ENCODE data around the gene CACNG4.

- TF ChIP-seq POLR2A (IDR thresholded peaks at IDR 0.05; ENCODE audit: low read length): no peak
- TF ChIP-seq GATA1 (IDR thresholded peaks at IDR 0.05; ENCODE audit: low read depth, low read length): no peak
Measured at GRCh38 chr17:66967837-66968543, 3.5 kb downstream of the CACNG4 start.

All from erythroblast (primary cell).